NCI-H1417 treated with DMSO at 0.1 percent for 48 hours (cell line): ENCODE measurements around the gene OTP.

Experiments used
- DNase-seq: peaks from one replicate; lab custom pipeline; 2025; lab: John Stamatoyannopoulos, UW

The OTP gene

DNA sequence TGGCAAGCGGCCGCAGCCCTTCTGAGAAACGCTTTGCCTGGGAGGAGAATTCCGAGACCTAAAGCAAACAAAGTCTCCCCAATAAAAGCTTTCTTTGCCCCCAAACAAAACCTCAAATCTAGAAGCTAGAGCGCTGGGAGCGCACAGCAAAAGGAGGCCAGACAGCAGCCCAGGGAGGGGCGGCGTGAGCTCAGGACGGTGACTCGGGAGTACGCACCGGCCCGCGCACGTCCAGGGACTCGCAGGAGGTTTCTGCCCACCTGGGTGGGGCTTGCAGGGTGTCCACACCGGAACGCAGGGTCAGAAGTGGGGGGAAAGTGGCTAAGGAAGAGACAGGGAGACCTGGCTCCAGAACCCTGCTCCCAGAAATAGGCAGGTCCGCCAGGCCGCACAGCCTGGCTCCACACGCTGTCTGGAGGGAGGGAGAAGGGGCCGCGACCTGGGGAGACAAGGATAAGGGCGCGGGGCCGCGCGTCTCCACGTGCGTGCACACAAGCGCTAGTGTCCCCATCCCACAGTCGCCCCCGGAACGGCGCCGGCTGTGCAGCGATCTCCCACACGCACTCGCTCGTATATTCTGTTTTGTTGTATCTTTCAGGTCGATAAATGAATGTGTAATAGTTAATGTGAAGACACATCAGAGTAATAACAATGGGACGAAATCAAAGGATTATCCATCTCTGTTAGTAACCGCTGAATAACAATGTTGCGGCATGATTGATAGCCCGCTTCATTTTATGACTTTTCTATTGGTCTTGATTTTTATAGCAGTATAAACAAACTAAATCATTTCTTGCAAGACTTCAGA, 2.3 kb upstream of the OTP start:
- no peak for DNase-seq

DNA sequence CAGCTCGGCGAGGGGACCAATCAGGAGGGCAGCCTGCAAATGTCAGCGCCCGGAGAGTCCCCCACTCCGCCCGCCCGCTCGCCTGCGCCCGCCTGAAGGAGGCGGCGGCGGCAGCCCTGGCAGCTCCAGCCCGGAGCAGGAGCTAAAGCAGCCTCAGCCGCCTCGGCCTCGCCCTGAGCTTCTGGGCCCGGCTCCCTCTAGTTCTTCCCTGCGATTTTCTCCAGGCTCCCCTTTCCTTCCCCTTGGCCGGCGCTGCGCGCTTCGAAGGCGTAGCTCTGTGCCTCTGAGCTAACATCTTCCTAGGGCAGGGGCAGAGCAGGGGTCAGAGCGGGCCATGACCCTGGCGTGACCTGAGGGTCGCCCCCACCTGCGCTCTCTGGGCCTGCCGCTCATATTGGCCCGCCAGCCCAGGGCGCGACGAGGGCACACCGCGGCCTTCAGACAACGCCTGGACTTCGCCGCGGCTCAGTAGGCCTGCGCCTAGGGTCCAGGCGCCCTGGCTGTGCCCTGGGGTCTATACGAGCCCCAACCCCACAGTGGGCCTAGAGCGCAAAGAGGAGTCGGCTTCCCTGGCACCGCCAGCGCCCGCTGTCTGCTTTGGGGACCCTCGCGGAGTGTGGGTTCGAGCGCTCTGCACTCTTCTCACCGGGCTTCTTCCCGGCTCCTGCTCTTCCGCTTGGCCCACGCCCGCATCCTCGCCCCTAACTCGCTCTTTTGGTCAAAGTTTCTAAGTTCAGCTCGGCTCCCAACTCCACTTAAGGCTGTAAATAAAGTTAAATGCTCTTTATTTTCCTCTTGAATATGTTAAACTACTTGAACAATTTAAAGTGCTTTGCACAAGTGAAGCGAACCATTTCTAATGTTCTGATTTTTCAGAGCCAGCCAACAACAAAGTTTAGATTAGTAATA, 504 bp upstream of the OTP start:
- DNase-seq, result no peak

DNA sequence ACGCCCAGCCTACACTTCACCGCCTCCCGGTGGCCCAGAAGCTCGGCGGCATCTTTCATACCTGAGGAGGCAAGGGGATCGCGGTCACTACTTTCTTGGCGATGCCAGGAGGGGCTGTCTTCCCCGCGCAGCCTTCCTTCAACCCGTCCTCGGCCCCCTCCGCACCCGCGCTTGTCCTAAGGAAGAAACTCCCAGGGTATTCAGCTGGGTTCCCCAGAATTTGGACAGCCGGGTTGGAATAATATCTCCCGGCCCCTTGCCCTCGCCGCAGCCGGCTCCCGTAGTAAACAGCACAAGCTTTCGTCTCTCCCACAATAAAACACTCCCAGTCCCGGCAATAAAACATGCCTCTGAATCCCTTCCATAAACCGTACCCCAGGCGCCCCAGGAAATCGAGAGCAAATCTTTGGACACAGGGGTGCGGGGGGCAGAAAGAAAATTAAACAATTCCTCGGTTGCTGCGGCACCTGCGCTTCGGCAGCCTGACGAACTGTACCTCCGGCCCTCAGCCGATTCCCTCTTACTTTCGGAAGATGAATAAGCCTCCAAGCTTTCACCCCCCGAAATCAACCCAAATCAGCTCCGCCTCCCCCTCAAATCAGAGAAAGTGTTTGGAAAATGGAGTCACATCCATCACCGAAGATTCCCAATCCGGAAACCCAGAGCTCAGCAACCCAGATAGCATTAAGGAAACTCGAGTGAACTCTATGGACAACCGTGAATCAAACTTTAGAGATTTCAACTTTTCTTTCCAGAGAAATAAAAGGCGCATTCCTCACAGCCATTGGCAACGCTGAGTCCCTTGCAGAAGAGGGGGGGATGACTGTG, 1.1 kb downstream of the OTP start:
- DNase-seq, result no peak

DNA sequence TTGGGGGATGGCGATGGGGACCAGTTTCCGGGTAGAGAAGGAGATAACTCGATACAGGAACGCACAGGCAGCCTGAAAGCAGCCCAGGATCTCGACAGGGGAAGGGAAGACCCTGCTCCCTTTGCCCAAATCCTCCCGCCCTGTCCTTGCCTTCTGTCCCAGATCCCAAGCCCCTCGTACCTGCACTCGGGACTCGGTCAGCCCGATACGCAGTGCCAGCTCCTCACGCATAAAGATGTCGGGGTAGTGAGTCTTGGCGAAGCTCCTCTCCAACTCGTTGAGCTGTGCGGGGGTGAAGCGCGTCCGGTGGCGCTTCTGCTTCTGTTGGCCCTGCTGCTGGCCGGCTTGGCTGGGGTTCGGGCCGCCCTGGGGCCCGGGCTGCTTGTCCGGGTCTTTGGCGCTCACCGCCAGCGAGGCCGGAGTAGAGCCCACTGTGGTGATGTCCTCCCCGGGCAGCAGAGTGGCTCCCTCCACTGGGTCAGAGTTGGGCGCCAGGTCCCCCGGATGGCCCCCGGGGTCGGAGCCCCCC, 1.8 kb downstream of the OTP start:
- no peak for DNase-seq

DNA sequence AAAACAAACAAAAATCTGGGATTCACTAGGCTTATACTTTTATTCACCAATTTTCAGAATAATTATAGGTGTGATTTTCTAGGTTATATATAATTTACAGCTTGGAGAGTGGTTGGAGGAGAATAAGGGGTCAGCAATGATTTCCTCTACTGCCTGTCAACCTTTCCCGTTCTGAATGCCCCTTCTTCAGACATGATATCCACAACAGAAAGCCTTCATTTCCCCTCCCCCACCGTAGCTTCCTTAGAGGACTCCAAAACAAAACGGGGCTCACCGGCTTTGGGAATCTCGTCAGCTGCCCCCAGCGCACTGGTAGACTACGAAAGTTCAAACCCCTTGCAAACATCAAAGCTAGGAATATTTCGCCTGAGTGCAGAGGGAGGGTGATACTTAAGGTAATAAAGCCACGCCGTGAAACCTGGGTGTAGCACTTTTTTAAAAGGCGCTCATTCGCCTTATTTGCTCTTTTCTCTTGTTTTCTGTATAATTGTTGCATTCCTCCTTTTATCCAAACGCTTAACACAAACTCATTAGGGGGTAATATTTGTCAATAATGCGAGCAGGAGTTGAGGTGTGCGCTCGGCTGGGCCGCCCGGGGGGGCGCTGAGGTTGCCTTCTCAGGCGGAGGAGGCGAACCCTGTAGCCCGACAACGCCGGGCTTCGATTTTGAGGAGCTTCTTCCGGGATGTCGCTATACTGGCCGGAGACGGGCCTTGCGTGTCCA, 2.4 kb downstream of the OTP start:
- no peak for DNase-seq

DNA sequence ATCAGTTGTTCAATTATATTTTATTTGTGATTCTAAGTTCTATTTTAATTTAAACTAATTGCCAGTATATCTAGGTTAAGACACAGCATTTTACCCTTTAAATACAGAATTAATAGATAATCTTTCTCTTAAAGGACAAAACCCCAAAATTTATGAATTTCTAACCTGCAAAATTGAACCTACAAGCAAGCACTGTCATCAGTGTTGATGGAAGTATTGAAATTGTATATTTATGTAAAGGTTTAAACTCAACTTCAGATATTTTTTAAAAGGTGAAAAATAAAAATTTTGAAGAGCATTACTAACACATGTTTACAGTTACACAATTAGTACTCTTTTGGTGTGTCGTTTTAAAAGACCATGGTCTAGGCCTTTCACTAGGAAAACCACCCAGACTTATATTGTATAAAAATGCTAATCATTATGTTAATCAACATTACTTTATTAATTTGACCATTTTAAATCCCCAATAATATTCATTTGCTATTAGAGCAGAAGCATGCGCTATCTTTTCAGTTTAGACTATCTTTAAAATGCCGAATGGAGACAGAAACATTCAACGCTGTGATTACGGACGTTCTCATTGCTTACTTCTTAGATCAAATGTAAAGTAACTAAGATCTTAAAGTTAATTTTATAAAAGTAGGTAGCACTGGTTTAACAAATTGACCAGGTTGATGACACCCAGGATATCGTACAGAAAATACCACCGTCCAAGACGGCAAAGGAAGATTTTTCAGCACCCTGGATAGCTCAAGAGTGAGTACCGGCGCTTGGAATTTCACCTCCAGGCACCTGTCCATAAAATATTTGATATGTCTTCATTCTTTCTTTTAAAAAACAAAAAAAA, 3.2 kb downstream of the OTP start:
- DNase-seq, result no peak

DNA sequence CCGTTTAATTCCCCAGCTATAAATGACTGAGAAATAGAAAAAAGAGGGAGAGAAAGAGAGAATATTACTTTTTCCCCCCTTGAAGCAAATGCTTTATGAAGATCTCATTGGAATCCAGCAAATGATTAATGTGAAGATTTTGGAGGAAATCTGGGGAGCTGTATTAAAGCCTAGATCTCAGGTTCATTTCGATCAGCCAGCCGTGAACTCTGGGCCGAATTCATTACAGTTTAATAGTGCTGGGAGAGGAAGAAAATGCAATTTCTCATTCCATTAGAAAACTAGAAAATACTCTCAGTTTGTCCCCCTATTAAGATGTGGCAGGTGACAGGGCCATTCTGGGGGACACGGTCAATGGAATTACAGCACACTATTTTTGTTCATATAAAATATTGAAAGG, 4.8 kb downstream of the OTP start:
- no peak for DNase-seq

DNA sequence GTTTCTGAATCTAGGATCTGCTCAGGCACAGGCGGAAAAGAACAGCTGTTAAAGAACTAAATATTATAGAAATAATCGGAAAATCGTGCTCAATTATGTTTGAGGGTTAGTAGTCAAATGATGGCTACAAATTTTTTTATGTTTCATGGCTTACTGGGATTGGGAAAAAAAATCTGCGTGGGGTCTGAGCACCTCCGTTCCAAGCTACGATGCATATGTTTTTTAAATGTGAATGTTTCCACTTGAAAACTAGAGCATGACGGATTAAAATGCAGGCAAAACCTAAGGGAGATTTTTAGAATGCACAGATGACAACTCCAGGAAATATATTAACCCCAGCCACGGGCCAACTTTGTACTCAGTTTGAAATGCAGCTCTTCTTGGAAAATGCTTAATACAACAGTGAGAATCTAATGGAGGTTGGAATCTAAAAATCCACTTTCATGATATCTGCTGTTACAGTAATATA, 5.3 kb downstream of the OTP start:
- no peak for DNase-seq

DNA sequence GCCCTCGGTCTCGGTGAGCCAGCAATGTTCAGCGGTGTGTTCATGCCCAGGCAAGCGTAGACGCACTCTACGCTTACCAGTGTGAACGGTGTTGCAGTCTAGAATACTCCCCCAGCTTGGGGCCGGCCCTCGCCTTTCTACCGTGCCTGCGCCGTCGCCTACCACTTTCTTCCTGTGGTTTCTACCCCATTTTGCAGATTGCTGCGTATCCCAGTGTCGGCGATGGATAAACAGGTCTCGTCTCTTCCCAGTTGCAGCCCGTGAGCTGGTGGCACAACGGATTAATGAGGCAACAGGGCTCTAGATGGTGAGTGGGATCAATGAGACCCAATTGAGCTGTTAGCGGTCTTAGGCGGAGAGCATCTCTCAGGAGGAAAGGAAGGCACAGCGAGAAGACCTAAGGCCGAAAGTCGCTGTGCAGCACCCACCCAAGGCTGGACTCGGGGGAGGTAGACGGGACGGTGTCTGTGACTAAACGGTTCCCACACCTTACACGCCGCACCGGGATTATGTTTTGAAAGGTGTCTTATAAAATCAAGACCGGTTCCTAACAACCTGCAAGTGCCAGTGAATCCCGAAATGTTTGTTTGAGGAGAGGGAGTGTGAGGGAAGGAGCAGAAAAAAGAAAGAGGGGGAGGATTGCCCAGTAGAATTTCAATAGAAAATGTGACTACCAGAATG, 5.8 kb downstream of the OTP start:
- DNase-seq, result no peak

DNA sequence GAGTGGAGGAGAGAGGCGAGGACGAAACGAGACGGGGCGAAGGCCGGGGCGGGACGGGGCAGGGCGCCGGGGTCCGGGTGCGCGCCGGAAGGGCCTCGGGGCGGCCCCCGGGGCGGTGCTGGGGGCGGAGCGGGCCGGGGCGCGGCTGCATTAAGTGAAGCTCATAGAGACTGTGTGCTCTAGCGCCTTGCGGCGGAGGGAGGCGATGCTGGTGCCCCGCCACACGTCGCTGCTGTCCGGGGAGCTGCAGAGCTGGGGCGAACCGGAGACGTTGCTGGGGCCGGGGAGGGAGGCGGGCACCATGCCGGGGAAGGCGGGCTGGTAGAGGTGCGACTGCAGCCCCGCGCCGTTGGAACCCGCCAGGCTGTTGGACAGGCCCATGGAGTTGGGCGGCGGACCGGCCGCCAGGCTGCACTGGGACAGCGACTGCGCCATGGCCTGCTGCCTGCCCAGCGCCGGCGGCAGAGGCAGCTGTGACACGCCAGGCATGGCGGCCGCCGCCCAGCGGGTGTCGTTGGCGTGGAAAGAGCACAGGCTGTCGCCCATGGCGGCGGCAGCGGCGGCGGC, 8.3 kb downstream of the OTP start:
- no peak for DNase-seq

DNA sequence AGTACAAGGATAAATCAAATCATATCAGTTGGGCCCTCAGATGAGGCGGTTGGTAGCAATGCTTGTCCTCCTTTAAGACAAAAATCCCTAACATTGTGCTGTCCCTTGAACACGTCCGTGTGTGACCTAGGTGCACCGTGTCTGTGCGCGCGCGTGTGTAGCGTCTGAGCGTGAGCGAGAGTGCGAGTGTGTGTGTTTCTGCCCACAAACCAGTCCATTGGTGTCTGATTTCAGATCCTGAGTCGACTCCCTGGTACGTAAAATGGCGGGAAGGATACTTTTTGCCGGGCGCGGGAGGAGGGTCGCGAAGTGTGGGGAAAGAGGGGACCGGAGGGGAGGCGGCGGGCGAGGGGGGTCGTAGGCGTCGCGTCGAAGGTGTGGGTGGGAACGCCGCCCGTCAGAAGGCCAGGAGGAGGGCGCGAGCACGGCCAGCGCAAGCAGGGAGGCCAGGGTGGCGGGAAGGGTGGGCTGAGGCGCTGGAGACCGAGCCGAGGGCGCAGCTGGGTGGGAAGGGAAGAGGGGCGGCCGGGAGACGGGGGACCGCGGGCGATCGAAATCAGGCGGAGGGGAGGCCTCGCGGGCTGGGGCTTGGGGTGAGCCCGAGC, 8.9 kb downstream of the OTP start:
- no peak for DNase-seq

DNA sequence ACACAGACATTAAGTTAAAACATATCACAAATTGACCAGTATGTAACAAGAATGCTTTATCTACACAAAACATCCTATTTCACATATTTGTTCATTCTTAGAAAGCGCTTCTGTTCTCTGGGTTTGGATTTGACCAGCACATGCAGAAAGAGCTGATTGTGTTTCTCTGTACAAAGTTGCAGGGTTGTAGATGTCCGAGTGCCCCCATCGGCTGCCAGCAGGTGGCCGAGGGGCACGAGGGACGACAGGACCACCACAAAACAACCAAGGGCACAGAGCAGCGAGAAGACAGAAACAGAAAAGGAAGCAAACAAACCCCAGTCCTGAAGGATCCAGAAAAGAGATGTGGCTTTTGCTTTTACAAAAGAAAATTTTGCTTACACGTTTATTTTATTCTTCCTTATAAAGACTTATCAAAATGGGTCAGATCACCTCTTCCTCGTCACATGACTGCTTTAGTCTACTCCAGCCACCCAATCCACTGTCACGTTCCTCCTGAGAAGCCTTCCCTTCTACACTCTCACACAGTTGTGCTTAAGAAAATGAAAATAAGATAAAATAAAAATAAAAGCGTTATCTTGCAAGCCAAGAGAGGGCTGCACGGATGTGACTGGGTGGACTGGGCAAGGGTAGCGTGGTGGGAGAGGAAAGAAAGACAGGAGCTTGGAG, 9.5 kb downstream of the OTP start:
- DNase-seq, result no peak

DNA sequence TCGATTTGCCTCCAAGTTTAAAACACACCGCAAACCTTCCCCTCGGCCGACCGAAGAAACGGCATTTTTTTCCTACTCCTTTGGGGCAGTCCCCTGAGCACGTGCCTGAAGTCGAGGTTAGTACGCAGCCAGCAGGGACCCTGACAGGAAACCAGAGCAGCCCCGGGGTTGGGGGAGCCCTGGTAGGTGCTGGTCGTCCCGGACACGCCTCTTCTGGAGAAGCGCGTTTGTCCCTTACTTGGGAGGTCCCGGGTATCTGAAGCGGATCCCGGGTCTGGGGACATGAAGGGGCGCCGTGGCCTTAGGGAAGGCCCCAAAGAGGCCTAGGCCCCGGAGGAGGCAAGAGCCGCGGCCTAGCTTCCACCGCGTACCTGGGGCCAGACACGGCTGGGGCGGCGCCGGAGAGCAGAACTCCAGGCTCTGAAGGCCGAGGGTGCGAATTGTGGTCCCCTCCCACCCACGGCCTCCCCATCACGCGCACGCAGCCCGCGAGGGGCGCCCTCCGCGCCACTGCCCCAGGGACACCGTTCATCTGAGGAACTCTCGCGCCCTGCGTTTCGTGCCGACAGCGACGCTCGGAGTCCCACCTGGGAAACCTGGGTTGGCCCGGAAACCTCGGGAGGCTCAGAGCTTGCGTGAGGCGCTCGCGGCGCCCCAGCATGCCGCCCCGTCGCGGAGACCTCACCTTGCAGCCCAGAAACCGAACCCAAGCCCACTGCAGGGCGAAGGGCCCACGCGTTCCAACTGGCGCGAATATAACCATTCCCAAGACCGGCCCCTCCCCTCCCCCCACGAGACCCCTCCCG, 10.4 kb downstream of the OTP start:
- no peak for DNase-seq

DNA sequence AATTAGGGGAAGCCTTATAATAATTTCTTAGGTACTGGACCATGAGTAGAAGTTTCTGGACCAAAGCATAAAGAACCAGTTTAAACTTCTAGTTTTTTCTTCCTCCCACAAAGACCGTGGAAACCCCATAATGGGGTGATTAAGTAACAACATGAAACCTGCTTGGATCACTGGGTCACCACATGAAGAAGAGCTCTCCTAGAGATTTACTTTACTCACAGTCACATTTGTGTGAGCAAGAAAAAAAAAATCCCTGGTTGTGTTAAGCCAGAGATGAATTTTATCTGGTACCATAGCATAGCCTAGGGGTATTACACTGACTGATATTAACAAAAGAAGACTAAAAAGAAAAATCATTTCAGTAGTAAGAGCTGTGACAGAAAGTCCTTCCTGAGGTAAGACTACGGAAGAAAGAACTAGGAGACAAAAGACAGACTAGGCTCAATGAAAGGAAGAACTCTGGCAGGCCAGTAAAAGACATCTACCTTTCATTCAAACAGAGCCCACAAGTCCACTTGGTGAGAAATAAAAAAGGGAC, 15.2 kb downstream of the OTP start:
- DNase-seq, result no peak

DNA sequence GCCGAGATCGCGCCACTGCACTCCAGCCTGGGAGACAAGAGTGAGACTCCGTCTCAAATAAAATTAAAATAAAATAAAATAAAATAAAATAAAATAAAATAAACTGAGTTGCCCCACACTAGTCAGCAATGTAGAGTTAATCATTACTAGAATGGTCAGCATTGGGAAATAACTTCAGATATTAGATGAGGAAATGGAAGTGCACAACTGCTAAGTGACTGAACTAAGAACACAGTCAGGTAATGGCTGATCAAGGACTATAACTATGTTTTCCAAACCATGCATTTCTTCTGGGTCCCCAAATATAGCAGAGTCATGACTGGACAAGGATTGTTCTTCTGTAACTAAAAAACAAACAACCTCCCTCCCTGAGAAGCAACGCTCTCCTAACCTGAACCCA, 17.1 kb downstream of the OTP start:
- DNase-seq, result no peak

DNA sequence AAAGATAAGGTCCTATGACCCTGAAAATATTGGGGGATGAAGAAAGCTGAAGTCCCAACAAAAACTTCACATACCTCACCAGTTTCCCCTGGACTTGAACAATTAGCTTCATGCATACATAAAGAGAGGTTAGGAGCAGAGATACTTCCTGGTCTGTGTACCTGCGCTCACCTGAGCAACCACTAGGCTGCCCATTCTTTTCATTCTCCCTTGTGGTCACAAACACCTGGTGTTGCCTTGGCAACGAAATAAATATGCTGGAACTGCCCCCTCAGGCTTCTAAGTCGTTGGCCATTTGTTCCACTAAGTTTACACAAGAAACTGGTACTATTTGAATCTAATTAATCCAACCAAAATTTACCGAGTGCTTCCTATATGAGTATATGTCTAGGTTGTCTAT, 18.1 kb downstream of the OTP start:
- no peak for DNase-seq

DNA sequence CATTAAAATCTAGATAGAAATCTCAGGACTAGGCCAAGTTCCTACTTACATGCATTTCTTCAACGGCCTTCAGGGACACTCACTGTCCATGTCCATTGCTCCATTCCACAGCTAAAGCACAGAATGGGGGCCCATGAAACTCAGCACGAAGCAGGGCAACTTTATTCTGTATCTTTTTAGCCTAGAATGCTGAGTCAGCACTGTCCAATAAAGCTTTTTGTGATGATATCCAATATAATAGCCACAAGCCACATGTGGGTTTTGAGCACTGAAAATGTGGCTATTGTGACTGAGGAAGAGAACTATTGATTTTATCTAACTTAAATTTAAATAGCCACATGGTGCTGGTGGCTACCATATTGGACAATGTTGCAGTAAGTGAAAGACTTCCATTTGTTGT, 21.6 kb downstream of the OTP start:
- no peak for DNase-seq
